HG02943 (cell line): ENCODE measurements around the gene TSPAN3.

Experiments
- ATAC-seq: cut with Tn5 transposase; IDR thresholded peaks from one replicate; pipeline ENCODE4 v1.9.1; 2021; ENCODE audit warnings: mild to moderate bottlenecking, low read depth, moderate library complexity; ENCODE audit not compliant: unreplicated experiment

TSPAN3 gene

GRCh38 chr15:77085297-77085696 lies 14.4 kb upstream of the TSPAN3 start:
- no peak for ATAC-seq

GRCh38 chr15:77084436-77084835 lies 13.5 kb upstream of the TSPAN3 start:
- ATAC-seq: no peak

- peak; percentile 84 for ATAC-seq
Observed at GRCh38 chr15:77083381-77084160, 12.7 kb upstream of the TSPAN3 start.

- no peak for ATAC-seq
Observed at GRCh38 chr15:77081971-77082370, 11.1 kb upstream of the TSPAN3 start.

GRCh38 chr15:77076323-77076915 lies 5.5 kb upstream of the TSPAN3 start:
- ATAC-seq: no peak

- ATAC-seq: no peak
Observed at GRCh38 chr15:77075528-77075927, 4.6 kb upstream of the TSPAN3 start.

GRCh38 chr15:77074350-77074749 lies 3.4 kb upstream of the TSPAN3 start:
- no peak for ATAC-seq

- ATAC-seq: no peak
Observed at GRCh38 chr15:77071305-77072223, 655 bp upstream of the TSPAN3 start.

GRCh38 chr15:77070180-77070494 lies 772 bp downstream of the TSPAN3 start:
- no peak for ATAC-seq

- no peak for ATAC-seq
Observed at GRCh38 chr15:77069521-77070121, 1.3 kb downstream of the TSPAN3 start.

- ATAC-seq: no peak
Observed at GRCh38 chr15:77068633-77069032, 2.3 kb downstream of the TSPAN3 start.

GRCh38 chr15:77067691-77068367 lies 3.1 kb downstream of the TSPAN3 start:
- no peak for ATAC-seq

- ATAC-seq: no peak
Observed at GRCh38 chr15:77066971-77067690, 3.8 kb downstream of the TSPAN3 start.

GRCh38 chr15:77064539-77065308 lies 6.2 kb downstream of the TSPAN3 start:
- ATAC-seq: no peak

- no peak for ATAC-seq
Observed at GRCh38 chr15:77064063-77064462, 6.8 kb downstream of the TSPAN3 start.

GRCh38 chr15:77063249-77063648 lies 7.7 kb downstream of the TSPAN3 start:
- ATAC-seq: no peak

- no peak for ATAC-seq
Observed at GRCh38 chr15:77060546-77060945, 10.4 kb downstream of the TSPAN3 start.

GRCh38 chr15:77059786-77060361 lies 11.0 kb downstream of the TSPAN3 start:
- ATAC-seq: no peak

- no peak for ATAC-seq
Observed at GRCh38 chr15:77058468-77058867, 12.4 kb downstream of the TSPAN3 start.
